NCI-H510A treated with DMSO at 0.1 percent for 48 hours (cell line): ENCODE results near the gene OGFR.
A peak's percentile ranks its signal among the peaks of the same experiment; 100 is the strongest.

Experiments
- DNase-seq: peaks from one replicate; lab custom pipeline; 2025; lab: John Stamatoyannopoulos, UW

Gene OGFR

DNA sequence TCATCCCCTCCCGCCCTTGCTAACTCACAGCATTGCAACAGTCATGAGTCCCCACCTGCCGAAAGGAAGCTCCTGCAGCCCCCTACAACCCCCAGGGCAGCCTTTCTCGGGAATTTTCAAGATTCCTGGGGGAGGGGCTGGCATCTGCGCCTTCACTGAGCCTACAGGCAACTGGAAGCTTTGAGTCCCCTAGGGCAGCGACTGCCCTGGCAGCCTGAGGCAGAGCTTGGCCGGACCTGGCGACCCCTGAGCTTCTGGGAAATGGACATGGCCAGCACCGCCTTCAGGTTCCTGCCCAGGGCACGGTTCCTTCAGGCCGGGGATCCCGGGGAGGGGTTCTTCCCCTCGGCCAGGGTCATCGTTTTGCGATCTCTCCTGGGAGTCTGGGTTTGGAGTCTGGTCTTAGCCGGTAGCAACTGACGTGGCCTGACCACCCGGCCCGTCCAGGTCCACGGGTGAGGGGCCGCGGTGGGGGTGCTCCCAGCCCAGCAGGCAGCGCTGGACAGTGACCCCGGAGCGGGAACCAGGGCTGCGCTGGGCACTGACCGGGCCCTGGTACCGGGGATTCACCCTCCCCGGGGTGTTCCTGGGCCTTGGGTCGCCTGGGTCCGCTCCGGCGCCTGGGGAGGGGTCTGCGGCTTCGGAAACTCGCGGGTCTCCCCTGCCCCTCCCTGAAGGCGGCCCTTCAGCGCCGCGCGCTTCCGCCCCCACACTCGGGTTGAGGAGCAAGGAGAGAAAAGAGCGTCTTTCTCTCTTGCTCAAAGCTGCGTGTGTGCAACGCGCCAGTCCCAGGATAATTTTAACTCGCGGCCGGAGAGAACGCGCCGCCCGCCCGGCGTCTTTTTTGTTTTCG is 11.6 kb downstream of the OGFR start:
- DNase-seq, result no peak

DNA sequence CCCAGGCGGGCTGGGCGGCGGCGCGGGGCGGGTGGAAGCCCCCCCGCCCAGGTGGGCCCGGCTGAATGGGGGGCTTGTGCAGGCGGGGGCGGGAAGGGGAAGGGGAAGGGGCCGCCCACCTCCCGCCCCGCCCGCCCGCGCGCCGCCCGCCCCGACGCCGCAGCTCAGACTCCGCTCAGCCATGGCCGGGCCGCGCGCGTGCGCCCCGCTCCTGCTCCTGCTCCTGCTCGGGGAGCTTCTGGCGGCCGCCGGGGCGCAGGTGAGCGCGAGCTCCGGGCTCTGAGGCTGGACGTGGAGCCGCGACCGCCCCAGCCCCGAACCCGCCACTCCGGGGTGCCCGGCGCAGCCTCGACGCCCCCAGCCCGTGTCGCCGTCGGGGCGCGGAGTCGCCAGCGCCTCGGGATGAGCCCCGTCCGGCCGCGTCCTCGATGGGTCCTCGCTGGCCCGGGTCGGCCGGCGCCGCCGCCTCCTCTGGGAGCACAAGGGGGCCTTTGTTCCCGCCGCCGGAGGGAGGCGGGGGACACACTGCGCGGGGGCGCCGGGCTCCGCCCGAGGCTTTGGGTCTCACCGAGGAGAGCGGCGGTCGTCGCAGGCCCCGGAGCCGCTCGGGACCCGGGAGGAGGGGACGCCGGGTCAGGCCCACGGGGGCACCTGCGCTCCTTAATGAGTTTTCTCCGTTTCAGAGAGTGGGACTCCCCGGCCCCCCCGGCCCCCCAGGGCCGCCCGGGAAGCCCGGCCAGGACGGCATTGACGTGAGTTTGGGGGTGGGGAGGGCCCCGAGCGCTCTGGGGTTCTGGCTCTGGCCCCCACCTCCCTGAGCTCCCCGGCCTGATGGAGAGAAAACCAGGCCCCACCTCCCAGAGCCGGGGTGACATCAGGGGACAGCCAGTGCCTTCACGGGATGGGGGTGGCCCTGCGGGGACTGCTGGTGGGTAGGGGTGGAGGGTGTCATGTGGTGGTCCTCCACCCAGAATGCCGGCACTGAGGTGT is 12.5 kb downstream of the OGFR start, which contains the start of gene COL9A3:
Gene COL9A3 (plus strand): TSS at position 167 of the 990 bp plus-strand sequence. CDS start 15 bp downstream, at position 182.
- DNase-seq, result no peak

DNA sequence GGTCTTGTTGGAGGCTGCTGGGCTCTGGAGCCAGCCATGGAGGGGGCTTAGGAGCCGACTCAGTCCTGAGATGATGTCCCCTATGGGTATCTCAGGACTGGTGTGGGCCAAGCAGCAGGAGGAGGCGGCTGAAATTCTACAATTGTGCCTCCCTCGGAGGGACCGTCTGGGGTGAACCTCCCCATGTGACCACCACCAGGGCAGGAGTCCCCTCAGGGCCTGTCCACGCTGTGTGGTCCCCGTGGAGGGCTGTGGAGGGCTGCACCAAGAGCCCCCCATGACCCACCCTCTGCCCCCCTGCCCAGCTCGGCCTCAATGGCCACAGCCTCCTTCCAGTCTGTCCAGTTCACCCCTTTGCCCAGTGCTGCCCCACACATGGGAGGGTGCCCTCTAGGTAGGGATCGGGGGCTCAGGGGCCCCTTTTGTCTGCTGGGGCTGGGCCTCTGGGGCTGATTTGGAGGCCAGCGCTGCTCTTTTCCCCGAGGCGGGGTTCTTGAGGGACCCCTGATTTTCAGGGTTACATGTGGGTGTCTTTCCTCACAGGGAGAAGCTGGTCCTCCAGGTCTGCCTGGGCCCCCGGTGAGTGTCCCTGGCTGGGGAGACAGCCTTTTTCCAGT is 13.4 kb downstream of the OGFR start:
- no peak for DNase-seq

DNA sequence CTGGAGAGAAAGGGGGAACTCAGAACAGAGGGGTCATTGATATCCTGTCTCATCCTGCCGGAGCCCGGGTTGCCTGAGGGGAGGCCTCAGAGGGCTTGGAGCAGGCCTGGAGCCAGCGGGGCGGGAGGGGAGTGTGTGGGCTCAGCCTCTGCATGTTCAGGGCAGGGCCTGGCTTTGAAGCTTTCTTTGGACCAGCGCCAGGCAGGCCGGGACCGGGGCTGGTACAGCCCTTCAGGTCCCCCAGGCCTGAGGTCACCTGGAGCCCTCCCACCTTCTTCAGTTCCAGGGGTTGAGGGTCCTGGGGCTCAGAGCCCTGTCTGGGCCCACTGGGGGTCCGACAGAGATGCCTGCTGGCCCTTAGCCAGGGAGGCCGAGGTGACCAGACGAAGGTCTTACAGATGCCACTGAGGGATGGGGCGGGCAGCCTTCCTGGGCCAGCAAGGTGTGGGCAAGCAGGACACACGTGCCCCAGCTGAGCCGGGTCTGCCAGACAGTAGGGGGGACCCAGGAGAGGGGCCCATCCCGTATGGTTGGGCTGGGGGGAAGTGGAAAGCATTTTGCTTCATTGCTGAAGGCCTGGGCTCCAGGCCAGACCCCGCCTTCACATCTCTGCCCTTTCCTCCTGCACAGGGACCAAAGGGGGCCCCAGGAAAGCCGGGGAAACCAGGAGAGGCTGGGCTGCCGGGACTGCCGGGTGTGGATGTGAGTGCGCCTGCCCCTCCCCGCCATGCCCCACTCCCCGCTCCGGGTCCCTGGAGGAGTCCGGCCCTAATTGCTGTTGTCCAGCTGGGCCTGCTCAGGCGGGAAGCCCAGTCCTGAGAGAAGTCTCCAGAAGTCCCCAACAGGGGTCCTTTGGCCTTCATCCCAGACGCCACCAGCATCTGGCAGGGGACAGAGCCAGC is 14.2 kb downstream of the OGFR start:
- no peak for DNase-seq

DNA sequence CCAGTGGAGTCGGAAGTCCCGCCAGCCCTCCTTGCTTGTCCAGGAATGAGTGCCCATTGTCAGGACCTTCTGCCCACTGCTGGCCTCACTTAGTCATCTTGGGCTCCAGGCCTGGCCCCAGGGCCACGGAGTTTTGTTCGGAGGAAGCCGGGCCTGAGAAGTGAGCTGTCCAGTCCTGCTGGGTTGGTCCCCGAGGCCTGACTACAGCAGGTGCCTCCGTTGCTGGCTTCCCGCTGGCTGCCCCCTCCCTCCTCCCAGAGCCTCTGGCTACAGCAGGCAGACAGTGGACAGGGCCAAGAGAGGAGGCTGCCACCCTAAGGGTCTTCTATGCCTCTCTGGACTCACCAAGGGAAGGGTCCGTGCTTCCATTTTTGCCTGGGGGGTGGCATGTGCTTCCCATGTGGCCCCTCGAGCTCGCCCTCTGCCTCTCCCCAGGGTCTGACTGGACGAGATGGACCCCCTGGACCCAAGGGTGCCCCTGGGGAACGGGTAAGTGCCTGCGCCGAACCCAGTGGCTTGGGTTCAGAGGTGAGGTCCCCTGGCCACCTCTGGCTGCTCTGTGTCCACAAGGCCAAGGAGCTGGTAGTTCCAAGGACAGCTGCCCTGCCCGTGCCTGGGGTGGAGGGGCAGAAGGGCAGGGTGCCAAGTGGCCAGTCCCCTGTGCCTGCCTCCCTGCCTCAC is 15.0 kb downstream of the OGFR start:
- DNase-seq, result no peak

DNA sequence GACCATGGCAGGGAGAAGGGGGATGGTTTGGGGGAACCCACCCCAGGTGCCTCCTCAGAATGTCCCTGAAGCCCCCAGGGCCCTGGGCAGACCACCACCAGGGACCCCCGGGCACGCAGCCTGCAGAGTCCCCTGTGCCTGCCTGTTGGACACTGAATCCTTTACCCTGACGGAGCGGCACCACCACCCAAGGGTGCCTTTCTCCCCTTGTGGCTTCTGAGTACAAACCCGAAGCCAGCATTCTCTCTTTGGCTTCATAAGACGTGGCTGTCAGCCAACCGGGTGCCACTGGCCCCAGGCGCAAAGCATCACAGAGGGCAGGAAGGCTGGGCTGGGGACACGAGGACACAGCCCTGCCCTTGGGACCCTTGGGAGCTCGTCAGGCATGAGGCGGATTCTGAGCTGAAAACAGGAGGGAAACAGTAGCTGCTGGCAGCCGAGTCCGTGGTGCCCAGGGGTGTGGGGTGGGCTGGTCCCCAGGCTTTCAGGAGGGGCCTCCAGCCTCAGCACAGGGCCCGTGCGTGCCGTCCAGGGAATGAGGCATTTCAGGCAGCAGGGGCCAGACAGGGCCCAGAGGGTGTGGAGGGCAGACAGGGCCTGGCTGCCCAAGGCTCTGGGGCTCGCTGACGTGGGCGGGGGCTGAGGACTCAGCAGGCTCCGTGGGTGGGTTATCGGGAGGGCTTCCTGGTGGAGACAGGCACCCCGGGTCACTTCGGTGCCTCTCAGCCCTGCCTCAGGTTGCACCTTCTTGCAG is 15.8 kb downstream of the OGFR start:
- DNase-seq, result no peak

DNA sequence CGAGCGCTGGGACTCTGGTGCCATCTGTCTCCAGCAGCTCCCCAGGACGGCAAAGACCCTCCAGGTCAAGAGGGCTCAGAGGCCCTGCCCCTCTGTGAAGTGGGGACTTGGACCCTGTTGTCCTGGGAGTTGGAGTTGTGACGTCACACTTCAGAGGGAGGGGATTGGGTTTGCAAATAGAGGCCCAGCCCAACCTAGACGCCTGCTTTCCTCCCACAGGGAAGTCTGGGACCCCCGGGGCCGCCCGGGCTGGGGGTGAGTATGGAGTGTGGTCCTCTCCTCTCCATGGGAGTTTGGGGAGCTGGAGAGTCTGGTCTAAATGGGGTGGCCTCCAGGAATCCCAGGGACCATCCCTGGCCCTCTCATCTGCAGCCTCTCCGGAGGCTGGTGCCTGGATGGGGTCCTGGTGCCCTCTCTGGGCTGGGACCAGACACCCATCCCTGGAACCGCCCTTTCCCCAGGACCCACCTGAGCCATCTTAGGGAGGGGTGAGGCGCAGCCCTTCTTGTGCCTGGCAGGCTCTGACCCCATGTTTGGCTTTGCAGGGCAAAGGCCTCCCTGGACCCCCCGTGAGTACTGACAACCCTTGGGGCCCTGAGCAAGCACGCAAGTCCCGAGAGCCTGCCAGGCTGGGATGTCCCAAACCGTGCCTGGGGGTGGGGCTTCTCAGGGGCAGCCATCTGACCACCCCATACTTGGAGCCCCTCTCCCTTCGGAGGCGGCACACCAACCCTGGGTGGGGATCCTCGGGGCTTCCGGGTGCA is 16.5 kb downstream of the OGFR start:
- no peak for DNase-seq

DNA sequence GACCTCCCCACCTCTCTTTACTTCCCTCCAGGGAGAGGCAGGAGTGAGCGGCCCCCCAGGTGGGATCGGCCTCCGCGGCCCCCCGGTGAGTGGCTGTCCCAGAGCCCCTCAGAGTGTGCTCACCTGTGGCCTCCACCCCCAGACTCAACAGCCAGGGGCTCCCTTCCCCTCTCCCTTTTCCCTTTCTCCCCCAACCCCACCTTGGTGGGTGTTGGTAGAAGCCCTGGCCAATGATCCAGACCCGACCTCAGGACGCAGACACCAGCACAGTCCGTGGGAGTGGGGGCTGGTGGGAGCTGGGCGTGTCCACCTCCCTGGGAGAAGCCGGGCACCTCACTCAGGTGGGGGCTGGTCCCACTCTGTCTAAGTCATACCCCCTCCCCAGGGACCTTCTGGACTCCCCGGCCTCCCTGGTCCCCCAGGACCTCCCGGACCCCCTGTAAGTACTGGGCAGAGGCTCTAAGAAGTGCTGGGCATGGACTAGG is 17.1 kb downstream of the OGFR start:
- DNase-seq, result no peak

DNA sequence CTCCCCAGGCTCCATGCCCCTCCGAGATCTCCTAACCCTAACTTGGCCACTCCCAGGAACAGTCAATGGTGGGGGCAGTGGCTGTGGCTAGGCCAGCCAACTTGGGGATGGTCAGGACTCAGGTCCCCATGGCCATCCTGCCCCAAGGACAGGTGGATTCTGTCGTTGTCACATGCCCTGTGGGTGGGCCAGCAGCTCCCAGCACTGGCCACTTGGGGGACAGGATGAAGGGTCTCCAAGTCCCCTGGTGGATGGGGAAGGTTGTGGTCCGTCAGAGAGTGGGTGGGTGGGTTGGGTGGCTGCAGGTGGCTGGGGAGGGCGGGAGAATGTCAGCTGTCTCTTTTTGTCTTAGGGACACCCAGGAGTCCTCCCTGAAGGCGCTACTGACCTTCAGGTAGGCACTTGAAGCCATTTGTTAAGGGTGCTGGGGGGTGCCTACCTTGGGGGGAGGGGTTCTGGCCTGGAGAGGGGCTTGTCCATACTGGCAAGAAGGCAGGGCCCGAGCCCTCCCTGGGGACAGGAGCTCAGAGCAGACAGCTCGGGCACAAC is 17.7 kb downstream of the OGFR start:
- no peak for DNase-seq

DNA sequence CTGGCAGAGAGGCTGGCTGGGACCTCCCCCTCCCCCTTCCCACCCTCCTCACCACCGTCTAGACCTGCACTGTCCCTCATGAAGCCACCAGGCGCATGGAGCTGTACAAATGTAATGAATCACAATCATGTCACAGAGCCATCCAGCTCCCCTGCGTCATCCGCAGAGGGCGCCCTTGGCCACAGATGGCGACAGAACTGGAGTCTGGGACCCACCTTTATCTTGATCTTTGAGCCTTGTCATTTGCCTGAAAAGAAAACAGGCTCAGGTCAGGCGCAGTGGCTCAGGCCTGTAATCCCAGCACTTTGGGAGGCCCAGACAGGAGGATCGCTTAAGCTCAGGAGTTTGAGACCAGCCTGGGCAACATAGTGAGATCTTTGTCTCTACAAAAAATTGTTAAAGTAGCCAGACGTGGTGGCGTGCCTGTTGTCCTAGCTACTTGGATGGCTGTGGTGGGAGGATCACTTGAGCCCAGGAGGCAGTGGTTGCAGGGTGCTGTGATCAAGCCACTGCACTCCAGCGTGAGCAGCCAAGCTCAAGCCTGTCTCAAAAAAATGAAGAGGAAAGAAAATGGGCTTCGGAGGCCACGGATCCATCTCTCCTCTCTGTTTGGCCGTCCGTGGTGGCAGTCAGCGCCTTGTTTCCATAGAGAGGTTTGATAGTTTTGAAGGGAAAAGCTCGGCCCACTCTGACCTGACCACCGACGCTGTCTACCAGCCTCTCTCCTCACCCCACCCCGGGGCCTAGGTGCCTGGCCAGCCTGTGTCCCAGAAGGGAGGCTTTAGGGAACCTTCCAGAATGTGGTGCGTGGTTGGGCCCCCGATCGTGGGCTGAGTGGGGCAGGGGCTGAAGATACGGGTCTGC is 18.4 kb downstream of the OGFR start:
- DNase-seq, result peak; percentile 56

DNA sequence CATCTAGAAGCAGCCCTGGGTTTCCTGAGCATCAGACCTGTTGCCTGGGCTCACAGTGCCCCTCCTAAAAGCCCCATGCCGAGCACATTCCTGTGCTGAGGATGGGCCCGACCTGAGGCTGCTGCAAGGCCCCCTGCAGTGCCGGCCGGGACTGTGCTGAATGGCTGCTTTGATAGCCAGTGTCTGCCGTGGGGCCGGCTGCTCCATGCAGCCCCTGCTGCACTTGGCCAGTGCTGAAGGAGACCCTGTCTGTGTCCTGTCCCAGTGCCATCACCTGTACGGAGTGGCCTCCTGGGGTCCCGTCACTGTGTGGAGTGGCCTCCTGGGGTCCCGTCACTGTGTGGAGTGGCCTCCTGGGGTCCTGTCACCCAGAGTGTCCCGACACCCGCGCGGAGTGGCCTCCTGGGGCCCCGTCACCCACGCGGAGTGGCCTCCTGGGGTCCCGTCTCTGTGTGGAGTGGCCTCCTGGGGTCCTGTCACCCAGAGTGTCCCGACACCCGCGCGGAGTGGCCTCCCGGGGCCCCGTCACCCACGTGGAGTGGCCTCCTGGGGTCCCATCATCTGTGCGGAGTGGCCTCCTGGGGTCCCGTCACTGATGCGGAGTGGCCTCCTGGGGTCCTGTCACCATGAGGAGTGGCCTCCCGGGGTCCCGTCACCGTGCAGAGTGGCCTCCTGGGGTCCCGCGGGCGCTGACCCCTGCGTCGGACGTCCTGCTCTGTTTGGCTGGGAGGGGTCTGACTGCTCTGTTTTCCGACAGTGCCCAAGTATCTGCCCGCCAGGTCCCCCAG is 19.2 kb downstream of the OGFR start:
- no peak for DNase-seq

DNA sequence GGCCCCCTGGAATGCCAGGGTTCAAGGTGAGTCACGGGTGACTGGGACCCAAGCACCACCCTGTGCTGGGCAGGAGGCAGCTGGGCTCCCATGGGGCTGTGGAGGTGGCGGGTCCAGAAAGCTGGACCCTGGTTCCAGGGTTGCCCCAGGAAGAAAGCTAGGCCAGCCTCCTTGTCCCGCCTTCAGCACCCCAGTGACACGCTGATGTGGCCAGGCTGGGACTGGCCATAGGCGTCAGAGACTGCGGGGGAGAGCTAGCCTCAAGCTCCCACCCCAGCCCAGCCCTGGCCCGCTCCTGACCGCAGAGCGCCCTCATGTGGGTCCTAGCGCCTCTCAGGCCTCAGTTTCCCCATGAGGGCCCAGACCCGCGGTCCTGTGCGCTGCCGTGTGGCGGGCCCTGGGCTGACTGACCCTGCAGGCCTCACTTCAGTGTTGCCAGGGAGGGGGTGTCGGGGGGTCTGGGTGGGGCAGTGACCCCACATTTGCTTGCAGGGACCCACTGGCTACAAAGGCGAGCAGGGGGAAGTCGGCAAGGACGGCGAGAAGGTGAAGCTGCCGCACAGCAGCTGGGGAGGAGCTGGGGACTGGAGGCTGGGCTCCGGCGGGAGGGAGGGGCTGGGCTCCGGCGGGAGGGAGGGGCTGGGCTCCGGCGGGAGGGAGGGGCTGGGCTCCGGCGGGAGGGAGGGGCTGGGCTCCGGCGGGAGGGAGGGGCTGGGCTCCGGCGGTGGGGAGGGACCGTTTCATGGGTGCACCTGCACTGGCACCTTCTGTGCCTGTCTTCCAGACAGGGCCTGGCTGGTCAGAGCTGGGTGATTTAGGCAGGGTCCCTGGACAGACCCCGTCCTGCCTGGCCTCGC is 20.1 kb downstream of the OGFR start:
- no peak for DNase-seq

DNA sequence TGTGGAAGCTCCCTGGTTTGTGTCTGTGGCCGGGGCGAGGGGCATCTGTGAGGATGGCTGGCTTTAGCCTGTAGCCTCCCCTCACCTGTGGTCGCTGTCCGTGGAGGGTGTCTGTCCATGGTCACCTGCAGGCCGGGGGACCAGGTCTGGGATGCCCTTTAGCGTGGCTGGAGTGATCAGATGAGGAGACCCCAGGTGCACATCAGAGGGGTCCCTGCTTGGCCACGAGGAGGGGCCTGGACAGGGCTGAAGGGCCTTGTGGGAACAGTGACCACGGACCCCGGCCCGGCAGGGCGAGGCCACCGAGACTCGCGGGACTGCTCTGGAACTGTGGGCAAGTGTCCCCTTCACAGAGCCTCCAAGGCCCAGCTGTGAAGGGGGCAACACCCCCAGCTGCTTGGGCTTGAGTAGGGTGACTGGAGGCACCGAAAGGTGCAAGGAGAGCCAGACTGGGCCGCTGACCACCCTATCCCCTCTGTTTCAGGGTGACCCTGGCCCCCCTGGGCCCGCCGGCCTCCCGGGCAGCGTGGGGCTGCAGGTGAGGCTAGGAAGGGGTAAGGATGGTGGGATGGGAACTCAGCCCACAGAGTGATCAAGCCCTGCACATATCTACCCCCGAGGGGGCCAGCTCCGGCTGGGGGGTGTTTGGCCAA is 20.8 kb downstream of the OGFR start:
- DNase-seq, result no peak

DNA sequence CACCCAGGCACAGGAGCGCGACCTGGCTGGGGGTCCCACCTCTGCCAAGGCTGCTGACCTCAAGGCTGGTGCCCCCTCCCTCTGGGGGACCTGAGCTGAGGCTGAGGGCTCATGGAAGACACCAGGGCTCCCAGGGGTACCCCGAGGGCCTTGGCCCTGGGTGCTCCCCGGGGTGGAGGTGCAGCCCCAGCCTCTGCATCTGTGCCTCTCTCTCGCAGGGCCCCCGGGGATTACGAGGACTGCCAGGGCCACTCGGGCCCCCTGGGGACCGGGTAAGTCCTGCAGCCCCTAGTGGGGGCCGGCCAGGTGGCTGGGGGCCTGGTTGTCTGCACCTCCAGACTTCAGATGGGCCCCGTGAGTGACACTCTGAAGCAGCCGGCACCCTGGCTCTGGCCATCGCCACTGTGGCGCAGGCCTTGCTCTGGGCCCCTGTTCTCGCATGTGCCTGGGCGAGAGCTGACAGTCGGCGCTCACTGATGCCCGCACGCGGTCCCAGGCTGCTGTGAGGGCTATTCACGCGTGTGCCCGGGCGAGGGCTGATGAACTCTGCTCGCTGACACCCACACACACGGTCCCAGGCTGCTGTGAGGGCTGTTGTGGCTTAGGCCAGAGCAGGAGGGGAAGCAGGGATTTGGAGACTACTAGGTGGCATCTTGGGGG is 21.5 kb downstream of the OGFR start:
- no peak for DNase-seq
